Germinal center (tissue), 1 donor: Measurements from ENCODE around the gene LOXL1.

Source experiments
- DNase-seq: peaks from one replicate; pipeline ENCODE4 v3.0.0; 2012; ENCODE audit warnings: mixed read lengths, low spot score

Gene LOXL1

GRCh38 chr15:73939138-73939537, 12.9 kb downstream of the LOXL1 start:
- DNase-seq, result no peak

GRCh38 chr15:73940061-73940981, 14.1 kb downstream of the LOXL1 start:
- DNase-seq, result no peak

GRCh38 chr15:73941044-73941443, 14.8 kb downstream of the LOXL1 start:
- DNase-seq, result no peak

GRCh38 chr15:73941449-73941848, 15.2 kb downstream of the LOXL1 start:
- DNase-seq, result no peak

DNA sequence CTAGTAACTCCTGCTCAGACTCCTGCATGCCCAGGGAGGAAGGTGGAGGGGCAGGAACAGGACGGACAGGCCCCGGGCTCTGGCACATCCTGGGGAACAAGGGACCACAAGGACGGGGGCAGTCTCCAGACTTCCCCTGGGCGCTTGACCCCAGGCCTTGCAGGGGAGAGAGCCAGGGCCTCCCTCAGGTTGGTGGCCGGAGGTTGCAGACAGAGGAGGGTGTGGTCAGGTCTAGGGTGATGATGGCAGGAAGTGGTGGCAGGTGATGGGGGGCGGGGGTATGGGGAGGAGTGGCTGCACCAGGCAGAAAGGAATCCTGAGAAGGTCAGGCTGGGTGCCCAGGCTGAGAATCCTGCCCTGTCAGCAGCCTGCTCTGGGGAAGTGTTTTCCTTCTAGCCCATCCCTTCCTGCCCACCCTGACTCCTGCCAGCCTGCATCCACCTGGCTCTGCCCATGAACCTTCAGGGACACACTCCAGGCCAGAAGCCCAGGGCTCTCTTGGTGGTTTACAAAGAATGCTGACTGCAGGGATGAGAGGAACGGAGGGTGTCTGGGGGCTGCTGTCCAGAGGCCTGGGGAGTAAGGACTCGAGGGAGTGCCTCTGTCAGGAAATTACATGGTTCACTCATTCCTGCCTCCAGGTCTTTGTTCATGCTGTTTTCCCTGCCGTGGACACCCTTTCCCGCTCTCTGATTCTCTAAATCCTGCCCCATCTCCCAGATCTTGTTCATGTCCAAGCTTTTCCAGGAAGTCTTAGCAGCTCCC, 15.8 kb downstream of the LOXL1 start:
- DNase-seq, result no peak

DNA sequence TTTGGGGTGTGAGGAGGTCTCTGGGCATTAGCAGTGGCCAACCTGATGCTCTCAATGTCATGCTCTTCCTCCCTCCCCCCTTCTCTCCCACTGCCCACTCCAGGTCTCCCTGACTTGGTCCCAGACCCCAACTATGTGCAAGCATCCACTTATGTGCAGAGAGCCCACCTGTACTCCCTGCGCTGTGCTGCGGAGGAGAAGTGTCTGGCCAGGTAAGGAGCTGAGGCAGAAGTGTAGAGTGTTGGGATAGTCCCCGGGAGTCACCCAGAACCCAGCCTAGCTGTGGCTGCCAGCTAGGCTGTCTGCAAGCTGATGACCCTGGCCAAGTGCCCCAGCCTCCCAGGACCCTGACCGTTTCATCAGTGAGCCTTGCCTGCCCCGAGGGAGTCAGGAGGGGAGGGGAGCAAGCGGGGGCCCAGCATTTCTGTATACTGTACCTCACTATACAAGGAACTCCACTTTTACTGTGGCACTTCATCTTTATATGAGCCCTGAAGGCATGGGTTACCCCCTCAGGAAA, 16.5 kb downstream of the LOXL1 start:
- no peak for DNase-seq

- DNase-seq, result no peak
Measured at GRCh38 chr15:73944161-73945129, 18.2 kb downstream of the LOXL1 start.

- no peak for DNase-seq
Measured at GRCh38 chr15:73945130-73945508, 18.9 kb downstream of the LOXL1 start.

- no peak for DNase-seq
Measured at GRCh38 chr15:73946046-73946721, 19.9 kb downstream of the LOXL1 start.

DNA sequence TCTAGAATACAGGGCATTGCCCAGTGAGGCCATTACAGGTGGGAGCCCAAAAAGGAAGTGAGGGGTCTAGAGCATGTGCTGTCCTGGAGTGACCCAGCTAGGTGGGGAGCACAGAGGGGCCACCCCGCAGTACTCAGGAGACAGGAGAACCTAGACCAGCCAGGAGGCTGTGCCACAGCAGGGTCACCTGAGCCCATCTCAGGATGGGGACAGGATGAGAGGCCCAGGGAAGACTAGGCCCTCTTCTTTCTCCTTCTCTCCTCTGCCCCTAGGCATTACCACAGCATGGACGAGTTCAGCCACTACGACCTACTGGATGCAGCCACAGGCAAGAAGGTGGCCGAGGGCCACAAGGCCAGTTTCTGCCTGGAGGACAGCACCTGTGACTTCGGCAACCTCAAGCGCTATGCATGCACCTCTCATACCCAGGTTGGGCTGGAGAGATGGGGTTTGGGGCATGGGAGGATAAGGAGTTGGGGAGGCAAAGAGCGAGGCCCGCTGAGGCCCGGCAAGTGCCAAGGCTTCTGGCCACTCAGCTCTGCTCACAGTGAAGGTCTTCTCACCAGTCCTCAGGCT, 20.6 kb downstream of the LOXL1 start:
- no peak for DNase-seq

DNA sequence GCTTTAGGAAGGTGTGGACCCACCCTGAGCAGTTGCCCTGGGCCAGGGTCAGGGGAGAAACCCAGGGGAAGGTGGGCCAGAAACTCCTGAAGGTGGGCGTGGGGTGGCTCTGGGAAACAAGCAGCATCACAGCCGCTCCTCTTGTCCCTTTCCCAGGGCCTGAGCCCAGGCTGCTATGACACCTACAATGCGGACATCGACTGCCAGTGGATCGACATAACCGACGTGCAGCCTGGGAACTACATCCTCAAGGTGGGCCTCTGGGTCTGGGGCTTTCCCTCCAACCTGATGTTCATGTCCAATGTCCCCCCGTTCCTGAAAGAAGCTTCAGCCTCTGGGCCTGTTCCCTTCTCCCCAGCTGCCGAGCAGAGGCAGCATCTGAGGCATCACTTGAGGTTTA, 21.4 kb downstream of the LOXL1 start:
- DNase-seq, result no peak

GRCh38 chr15:73948396-73948795, 22.1 kb downstream of the LOXL1 start:
- no peak for DNase-seq

- DNase-seq, result no peak
Measured at GRCh38 chr15:73948982-73949381, 22.7 kb downstream of the LOXL1 start.

GRCh38 chr15:73949496-73949895, 23.2 kb downstream of the LOXL1 start:
- DNase-seq, result no peak

- no peak for DNase-seq
Measured at GRCh38 chr15:73950479-73950830, 24.2 kb downstream of the LOXL1 start.

GRCh38 chr15:73950831-73951561, 24.7 kb downstream of the LOXL1 start:
- DNase-seq, result peak; percentile 64

DNA sequence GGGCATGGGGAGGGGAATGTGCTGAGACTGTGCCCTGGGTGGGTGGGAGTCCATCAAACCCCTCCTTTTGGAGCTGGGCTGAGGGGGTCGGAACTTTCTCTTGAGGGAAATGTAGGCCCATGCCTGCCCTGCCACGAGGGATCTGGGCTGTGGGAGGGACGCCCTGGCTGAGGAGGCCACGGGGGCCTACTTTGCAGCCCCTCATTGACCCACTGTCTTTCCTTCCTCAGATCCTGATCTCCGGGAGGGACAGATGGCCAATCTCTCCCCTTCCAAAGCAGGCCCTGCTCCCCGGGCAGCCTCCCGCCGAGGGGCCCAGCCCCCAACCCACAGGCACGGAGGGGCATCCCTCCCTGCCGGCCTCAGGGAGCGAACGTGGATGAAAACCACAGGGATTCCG, 25.3 kb downstream of the LOXL1 start:
- no peak for DNase-seq

GRCh38 chr15:73952171-73952912, 26.1 kb downstream of the LOXL1 start:
- no peak for DNase-seq

DNA sequence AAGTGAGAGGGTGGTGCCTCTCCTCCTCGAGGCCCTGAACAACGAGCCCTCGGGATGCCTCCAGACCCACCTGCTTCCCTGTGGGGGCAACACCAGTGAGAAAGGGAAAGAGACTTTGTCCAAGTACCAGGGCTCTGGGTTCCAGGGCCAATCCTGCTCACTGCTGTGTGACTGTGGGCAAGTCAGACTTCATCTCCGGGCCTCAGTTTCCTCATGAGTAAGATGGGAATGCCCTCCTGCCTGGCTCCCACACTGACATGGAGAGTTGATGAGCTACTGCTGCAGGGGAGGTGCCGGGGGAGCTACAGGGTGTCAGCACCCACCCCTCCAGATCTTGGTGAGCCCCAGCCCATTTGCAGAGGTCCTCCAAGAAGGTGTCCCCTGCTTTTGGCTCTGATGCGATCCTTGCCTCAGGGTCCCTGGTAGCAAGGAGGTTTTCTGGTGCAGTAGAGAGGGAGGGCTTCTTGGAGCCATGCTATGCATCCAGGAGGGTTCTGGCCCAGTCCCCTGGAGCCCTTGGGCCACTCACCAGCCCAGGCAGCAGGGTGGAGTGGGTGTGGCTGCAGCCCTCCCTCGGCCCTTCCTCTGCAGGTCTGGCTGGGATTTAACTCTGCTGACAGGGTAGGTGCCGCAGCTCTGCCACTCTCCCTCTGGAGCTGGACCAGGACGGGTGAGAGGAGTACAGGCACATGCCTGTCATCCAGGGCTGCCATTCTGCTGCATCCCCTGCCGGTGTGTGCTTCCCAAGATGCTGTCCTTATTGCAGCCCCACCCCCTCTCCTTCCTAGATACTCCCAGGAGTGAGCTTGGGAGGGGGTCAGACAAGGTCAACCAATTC, 26.9 kb downstream of the LOXL1 start:
- DNase-seq, result no peak
